NCI-H1436 (cell line): Measurements from ENCODE around the gene PLS3.

Experiments
- DNase-seq: peaks from one replicate; lab custom pipeline; 2025; lab: John Stamatoyannopoulos, UW

PLS3 gene

DNA sequence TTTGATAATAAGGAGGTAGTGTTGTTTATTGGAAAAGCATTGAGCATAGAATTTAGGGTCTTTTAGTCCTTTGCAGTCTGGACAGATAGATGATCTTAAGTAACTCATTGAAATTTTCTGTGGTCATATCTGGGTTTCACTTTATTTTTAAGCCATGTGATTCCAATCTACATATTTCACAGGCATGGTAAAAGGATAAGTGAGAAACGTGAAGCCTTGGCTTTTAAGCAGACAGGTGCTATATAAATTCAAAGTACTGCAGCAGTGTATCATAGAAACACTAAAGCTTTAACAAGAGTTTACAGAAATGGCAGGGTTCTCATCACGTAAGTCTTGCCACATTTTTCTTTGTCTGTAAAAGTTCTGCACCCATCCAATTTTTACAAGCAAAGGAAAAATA is 4.9 kb downstream of the PLS3 start:
- no peak for DNase-seq

DNA sequence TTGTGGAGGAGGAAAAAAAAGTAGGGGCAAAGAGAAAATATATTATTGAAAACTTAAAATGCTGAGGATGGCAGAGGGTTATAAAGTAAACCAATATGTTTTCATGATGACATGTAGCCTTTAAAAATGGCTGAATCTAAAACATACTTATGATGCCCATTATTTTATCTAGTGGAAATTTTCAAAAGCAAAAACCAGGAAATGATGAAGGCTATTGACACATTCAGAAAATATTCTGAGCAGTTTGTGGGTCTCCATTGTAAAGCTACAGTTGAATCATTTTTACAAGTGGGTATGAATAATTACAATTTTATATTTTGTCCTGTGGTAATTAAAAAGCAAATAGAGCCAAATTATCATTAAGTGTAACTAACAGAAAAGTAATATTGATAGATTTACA is 10.7 kb downstream of the PLS3 start:
- DNase-seq = no peak

DNA sequence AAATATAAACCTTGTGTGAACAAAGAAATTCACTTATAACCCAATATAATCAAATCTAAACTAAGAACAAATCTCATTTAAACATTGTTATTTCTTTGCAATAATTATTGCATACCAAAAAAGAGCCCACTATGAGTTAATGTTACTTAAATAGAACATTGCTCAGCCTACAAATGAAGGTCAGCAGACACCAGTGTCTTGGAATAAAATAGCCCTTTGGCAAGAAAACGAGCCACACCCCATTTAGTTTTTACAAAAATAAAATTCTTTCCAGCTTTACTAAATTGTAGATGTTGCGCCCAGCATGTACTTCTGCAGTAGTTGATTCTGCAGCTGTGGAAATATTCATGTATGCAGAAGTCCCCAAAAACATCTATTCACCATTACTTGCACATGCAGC is 12.2 kb downstream of the PLS3 start:
- DNase-seq = no peak

DNA sequence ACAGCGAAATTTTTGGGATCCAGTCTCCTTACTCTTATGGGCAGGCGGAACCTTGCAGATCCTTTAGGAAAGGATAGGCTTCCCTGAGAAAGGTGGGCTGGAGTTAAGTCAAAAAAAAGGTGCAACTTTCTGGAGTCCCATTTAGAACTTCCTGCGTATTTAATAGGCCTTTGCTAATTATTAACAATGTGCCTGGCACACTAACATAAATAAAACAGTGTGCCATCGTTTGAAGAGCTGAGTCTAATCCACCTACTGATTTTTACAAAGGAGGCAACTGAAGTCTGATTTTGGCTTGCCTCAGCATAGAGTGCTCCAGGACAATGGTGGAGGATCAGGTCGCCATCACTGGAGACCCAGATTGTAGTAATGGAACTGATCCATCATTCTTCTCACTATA is 15.7 kb downstream of the PLS3 start:
- no peak for DNase-seq

DNA sequence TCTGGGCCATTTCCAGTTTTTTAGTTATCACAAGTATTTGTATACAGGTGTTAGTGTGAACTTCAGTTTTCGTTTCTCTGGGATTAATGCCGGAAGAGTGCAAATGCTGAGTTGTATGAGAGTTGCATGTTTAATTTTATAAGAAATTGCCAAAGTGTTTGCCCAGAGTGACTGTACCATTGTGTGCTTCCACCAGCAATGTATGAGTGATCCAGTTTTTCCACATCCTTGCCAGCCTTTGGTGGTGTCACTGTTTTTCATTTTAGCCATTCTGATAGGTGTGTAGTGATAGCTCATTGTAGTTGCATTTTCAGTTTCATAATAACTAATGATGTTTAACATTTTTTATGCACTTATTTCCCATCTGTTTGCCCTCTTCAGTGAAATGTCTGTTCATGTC is 18.4 kb downstream of the PLS3 start:
- no peak for DNase-seq

DNA sequence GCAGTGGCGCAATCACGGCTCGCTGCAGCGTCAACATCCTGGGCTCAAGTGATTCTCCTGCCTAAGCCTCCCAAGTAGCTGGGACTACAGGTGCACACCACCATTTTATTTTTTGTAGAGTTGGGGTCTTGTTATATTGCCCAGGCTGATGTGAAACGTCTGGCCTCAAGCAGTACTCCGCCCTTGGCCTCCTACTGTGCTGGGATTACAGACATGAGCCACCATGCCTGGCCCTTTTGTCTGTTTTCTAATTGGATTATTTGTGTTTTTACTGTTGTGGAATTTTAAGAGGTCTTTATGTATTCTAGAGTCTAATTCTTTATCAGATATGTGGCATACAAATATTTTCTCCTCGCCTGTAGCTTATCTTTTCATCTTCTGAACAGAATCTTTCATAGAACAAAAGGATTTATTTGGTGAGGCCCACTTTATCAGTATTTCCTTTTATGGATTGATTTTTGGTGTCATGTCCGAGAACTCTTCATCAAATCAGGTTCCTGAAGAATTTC is 18.9 kb downstream of the PLS3 start:
- DNase-seq = no peak

DNA sequence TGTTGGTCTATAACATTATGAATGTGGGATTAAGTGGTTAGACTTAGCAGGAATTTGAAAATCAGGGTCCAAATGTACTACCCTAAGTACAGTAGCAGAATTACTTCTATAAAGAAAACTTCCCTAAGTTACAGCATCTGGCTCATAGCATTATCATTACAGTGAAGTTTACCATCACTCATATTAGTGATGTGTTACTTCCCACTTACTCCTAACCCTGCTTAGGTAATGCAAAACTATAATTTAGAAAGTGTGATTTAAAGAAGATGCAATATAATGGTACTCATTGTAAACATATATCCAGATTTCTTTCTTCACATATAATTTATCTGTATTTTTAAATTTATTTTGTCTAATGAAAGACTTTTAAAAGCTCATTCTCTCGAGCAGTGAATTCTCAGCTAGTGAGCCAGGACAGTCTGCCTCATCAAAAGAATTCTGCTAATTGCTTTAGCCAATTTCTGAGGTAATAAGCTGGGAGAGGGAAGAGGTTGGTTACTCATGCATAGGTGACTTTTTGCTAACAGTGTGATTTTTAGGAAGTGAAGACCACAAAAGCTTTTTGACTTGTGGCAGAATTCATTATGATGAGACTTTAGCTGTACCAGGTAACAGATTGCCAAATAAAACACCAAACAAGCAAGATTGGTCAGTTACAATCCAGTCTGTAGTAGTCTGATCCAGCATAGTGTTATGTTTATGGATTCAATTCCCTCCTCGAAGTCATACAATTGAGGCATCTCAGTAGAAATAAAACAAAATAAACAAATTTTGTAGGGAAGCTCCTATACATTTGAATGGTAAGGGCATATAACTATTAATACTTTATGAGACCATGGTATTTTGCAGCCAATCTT is 21.0 kb downstream of the PLS3 start:
- DNase-seq = no peak

DNA sequence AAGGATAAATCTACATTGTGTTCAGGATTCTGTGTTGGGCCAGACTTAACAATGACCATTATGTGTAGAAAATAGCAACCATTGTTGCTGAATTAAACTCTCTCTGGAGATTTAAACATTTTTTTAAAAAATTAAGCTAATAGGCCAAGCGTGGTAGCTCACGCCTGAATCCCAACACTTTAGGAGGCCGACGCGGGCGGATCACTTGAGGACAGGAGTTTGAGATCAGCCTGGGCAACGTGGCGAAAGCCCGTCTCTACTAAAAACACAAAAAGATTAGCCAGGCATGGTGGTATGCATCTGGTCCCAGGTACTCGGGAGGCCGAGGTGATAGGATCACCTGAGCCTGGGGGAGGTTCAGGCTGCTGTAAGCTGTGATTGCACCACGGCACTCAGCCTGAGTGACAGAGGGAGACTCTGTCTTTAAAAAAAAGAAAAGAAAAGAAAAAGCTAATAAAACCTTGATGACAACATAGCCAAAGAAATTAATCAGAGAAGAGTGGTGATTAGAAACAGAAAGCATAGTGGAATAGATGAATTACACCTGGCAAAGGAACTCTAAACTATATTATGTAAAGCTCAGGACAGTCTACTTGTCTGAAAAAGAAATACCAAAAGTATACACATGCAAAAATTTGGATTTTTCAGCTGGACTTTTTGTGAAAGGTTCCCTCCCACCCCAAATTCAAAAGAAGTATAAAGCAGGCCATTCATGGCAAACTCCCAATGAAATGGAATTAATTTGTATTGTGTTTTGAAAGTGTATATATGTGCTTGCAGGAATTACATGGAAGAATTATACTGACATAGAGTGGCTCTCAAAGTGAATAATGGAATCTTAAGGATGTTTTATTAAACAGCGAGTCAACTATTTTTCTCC is 21.9 kb downstream of the PLS3 start:
- no peak for DNase-seq

DNA sequence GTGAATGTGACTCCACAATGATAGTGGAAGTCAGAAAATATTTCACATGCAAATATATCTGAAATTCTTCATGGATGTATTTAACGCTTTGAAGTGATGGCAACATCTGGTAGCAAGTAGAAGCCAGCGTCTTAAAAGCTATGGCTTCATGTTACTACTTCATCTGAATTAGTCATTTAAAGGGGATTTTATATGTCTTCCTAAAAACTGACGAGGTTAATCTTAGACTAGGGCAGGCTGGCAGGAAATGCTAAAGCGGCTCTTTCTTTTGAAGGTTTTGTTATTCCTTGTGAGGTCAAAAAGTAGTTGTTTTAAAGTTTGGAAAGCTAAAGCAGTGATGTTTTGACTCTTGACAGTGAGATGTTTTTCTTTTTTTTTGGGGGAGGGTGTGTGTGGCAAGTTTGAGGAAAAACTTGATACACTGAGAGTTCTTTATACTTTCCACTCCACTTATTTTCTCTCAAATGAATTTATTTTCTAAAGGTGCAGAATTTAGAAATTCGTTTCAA is 22.6 kb downstream of the PLS3 start:
- DNase-seq = no peak

DNA sequence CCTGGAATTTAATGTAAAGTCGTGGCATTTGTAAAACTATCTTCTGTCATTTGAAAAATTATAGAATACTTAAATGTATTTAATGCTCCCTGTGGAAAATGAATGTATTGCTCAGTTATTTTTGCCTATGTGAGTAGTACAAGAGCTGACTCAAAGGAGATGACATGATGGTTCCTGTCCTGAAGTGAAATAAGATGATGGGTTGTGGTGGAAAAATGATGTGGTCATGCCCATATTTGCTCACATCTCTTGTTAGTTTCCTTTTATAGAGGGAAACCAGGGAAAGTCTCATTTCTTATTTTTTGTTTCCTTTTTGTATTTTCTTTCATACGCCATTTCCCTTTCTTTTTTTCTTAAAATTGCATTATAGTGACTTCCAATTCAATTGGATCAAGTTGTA is 23.7 kb downstream of the PLS3 start:
- no peak for DNase-seq

DNA sequence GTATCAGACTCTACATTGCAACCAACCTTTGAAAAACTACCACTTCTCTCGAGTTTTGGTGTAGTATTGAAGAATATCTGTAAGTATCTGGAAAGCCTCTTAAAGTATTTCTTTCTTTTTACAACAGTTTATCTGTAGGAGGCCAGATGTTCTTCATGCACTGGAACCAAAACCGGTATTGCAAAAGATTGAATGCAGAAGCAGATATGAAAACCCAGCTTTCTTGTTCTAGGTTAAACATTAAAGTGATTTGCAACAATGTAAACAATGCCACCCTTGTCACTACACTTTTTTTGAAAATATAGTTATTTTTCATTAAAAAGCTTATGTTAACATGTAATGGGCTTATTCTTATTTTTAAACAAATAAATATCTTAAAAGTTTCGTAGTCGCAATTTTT is 27.2 kb downstream of the PLS3 start:
- no peak for DNase-seq

DNA sequence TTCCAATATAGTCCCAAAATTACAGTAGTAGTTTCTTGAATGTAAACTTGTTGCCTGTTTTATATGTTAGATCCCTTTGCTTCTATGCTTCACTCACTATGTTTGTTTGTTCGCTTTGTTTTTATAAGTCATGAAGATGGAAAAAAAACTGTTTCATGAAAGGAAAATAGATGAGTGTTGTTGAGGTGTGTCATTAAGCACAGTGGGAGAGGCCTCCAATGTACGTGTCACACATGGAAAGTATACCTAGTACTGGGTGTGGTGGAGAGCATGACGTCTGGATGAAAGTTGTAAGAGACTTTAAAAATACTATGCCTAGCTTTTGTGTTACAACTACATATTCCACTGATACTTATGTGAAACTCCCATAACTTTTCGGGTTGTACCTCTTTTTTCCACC is 28.4 kb downstream of the PLS3 start:
- DNase-seq = no peak

DNA sequence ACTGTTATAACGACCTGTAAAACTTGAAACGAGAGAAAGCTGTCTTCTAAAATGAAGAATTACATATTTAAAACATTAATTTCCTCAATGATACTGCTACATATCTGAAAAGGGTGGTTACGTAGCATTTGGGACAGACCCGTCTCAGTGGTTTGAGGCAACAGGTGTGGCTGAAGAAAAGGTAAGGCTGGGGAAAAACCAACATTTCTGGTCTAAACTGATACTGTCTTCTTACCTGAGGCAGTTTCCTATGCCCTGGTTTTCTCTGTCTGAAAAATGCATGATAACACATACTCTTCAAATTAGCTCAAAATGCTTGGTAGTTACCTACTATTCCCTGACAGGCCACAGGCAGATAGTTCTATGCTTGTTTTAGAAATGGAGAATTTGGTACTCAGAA is 30.4 kb downstream of the PLS3 start:
- DNase-seq = no peak

DNA sequence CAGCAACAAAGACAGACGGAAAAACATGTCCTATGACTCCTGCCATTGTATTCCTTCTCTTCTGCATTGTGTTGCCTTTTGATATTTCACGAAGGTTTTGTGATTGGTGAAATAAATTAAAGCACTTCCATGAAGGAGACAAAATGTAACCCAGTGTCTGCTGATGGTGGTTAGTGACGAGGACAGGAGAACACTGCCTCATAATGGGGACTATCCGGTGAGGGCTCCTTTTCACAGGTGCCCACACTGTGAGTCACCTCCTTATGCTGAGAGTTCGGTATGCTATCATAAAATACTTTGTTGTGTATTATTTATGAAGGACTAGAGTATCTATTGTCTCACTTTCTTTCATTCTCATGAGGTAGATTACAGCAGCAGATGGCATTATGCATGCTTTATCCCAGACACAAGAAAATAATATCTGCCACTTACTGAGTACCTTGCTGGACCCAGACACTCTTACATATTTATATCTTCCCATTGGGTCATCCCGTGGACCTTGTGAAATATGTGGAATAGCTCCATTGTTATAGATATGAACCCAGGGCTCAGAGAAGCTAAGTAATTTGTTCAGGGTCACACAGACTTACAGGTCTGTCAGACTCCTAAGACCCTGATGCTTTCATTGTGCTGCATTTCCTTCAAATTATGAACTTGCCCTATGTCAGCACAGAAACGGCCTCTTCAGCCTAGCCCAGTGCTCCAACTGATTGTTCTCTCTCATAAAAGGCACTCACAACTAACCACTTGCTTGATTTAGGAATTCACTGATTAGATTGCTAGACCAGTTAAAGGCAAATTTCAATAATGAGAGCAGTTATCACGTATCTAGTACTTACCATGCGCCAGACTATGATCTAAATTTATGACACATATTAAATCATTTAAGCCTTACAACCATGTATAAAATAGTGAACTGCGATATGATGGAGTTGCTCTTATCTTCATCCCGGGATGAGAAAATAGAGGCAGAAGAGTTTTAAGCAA is 31.2 kb downstream of the PLS3 start:
- peak; percentile 3 for DNase-seq

DNA sequence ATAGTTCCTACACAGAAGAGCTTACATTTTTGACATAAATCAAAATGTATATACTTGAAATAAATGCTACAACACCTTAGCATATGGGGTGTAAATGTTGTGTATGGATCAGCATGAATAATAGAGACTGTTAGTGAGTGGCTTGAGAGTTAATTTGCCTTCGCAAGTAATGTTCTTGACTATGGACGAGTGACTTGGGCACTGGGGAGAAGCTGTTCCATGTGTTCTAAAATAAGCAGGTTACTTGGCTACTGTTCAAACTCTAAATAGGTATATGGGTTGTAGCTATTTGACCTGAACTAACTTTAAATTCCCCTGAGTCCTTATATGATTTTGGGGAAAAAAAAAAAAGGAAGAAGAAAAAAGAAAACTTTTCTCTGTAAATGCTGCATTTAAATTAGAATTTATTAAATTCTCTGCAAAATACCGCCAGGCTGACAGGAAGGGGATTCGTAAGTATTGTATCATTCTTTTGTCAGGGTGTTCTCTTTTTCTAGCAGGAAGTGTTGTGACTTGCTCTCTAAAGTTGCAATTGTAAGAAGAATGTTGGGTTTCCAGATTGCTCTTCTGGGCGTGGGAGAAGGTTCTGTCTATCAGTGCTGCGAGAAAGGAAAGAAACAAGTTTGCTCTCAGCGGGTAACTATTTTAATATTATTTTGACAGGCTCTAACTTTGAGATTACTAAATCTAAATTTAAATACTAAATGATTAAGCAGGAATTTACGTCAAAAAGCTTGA is 32.2 kb downstream of the PLS3 start:
- no peak for DNase-seq

DNA sequence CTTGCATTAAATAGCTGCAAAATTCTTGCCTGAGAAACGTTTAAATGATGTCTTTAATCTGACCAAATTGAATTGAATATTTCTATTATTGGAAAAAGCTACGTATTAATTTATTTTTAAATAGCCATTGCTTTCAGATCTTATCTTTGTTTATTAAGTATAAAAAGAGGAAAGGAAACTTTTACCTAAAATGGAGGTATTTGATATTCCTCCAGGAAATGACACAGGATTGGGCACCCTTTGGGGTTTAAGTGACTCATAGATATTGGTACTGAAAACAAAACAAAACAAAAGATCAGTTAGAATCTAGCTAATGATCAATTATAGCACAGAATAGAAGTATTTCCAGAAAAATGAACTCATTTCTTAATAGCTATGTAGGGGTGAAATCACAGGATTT is 34.1 kb downstream of the PLS3 start:
- DNase-seq = no peak

DNA sequence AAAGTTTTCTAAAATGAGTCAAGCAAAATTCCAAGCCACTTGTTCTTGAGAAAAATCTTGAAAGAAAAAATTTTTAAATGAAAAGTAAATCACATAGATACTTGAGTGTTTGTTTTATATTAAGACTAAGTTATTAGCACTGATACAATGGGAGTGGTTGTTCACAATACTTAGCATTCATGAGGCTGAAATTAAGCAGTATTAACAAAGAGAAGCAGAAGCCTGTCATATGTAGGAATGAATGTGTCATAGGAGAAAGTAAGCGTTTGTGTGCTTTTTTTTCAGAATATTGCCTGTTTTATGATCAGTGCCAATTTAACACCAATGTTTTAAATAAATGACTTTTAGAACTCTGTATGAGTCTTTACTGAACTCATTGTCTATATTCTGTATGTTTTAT is 37.6 kb downstream of the PLS3 start:
- no peak for DNase-seq

DNA sequence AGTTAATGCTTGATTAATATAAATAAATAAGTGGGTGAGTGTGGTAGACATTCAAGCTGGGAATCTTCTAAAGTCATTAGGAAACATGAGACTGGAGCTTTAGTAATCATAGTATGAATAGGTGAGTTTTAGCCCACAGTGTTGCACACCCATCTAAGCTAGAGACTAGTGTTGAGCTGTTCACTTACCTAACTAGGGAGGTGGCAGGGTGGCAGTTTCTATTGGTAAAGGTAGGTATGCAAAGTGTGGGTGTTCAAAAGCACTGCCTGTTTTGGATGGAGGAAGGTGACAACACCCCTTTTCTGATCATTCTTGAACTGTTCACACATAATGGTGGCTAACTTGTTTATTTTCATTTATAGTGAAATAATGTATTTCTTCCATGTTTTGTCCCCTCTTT is 41.3 kb downstream of the PLS3 start:
- DNase-seq = no peak

DNA sequence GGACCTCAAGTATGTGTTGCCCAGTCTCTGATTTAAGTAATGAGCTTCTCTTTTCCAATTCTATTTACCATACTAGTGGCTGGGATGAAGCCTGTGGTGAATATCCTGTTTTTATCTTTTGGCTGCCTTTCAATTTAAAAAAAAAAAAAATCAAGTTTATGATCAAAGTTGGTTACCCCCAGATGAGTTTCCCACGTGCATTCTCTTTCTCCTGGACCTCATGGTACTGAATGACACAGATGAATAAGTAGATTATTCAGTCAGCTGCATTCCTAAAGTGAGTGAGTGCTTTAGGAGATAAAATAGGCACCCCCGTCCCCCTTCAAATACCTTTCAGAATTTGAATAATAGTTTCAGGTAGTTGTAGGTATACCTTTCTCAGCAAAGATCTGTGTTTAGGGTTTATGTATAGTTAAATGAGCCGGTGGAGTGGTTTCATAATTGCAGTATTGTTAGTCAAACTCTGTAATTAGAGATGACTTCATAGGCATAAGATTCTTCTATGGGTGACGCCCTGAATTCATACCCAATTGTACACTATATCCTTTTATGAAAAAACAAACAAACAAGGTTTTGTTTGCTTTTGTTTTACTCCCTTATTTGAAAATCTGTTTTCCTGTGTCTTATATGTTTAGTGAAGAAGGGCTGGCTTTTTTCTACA is 41.9 kb downstream of the PLS3 start:
- no peak for DNase-seq

DNA sequence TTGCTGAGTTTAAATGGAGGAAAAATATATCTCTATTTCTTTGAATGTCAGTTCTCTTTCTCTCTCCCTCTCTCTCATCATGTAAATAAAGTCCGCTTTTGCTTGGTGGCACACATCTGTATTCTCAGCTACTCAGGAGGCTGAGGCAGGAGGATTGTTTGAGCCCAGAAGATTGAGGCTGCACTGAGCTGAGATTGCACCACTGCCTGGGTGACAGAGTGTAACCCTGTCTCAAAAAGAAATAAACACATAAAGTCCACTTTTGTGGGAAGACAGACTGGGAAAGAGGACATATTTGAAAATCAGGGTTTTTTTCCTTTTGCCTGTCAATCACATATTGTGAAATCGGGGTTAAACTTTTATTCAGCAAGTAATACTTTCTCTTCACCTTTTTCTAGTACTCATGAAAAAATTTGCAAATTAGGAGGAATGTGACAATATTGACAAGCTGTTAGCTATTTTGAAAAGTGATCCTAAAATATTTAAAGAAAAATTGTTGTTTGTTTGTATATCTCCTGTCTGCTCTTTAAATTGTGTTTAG is 42.6 kb downstream of the PLS3 start:
- no peak for DNase-seq
